GM21390 (cell line): Measurements from ENCODE around the gene MYOM3.

Experiments used
- ATAC-seq: cut with Tn5 transposase; IDR thresholded peaks from one replicate; pipeline ENCODE4 v1.9.1; 2021; ENCODE audit not compliant: unreplicated experiment

The MYOM3 gene

GRCh38 chr1:24117722-24118409 is 5.9 kb upstream of the MYOM3 start:
- no peak for ATAC-seq

DNA sequence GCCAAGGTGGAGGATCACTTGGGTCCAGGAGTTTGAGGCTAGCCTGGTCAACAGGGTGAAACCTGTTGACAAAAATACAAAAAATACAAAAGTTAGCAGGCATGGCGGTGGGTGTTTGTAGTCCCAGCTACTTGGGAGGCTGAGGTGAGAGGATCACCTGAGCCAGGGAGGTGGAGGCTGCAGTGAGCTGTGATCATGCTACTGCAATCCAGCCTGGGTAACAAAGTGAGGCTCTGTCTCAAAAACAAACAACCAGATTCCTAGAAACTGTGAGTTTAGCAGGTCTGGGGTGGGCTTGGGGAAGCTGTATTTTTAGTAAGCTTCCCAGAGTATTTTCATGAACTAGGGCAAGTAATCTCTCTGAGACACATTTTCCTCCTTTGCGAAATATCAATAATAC is 5.2 kb upstream of the MYOM3 start:
- ATAC-seq: no peak

- ATAC-seq: no peak
Observed at GRCh38 chr1:24114753-24115152, 2.8 kb upstream of the MYOM3 start.

- no peak for ATAC-seq
Observed at GRCh38 chr1:24113641-24114033, 1.7 kb upstream of the MYOM3 start.

GRCh38 chr1:24111262-24111995 is 506 bp downstream of the MYOM3 start:
- ATAC-seq: no peak

GRCh38 chr1:24110642-24111261 is 1.2 kb downstream of the MYOM3 start:
- no peak for ATAC-seq

DNA sequence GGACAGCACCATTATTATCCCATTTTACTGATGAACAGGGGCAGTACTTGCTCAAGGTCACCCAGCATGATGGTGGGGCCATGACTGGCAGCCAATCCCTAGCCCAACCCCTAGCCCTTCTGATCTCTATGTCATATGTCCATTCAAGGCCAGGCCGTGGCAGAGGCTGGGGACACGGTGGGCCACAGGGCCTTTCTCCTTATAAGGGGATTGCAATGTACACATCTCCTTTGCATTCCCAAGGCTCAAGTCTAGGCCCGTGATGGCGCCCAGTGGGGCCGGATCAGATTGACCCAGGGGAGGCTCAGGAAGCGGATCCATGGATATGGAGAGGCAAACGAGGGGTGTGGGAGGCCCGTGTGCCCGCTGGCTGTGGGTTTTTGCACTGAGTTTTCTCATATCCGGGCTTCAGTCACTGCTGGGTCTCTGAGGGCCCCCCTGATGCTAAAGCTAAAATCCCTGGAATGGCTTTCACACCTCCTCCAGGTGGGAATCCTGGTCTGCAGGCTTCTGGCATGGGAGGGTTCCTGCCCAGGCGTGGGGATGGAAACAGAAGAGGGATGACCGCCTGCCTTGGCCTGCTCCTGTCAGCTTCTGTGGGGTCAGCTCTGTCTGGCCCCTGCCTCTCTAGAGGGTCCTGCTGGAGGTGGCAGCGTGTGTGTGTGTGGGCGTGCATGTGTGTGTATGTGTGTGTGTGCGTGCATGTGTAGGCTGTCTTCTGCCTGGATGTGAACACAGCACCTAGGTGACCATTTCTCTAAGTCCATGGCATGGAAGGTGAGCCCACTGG is 2.1 kb downstream of the MYOM3 start:
- ATAC-seq: no peak

DNA sequence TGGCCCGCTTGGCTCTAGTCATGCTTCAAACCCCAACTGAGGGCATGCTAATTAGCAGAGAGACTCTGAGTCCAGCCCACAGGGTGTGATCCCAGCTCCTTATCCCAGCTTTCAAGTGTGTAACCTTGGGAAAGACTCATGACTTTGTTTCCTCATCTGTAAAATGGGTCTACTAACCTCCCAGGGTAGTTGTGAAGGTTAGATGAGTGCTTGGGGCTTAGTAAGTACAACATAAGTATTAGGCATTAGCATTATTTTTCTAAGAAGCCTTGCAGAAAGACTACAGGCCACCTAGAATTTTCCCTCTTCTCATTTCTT is 2.8 kb downstream of the MYOM3 start:
- ATAC-seq: no peak

- no peak for ATAC-seq
Observed at GRCh38 chr1:24108334-24109165, 3.4 kb downstream of the MYOM3 start.

GRCh38 chr1:24107462-24108138 is 4.3 kb downstream of the MYOM3 start:
- no peak for ATAC-seq

GRCh38 chr1:24105368-24106160 is 6.4 kb downstream of the MYOM3 start:
- ATAC-seq: no peak

- no peak for ATAC-seq
Observed at GRCh38 chr1:24104854-24105253, 7.1 kb downstream of the MYOM3 start.

DNA sequence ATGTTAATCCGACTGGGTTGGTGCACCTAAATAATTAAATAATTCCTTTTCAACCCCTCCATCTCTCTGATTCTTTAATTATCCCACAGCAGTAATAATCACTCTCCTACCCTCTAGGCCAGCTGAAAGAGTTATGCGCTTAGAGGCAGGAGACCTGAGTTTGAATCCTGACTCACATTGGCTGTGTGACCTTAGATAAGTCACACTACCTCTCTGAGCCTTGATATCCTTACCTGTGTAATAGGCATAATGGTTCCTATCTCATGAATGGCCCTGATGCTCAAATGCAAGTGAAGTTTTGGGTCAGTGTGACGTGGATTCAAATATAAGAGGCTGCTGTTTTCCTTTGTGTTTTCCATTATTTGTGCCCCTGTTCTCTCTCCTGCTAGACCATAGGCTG is 8.1 kb downstream of the MYOM3 start:
- no peak for ATAC-seq

DNA sequence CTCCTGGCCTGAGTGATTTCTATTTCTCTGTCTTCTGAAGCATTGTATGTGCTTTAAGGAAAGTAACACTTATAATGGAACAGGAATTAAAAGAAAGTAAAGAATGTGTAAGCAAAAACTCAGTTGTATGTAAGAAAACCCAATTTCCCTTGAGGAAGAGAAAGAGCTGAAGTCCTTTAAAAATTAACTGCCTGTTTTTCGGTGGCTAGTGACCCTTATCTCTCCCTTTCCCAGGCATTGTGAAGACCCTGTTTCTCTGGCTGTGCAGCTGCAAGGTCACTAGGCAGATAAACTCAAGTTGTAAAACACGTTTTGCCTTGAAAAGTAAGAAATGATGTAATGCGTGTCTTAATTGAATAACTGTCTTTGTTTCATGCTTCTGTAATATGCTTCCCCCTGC is 8.5 kb downstream of the MYOM3 start:
- no peak for ATAC-seq

GRCh38 chr1:24102961-24103360 is 9.0 kb downstream of the MYOM3 start:
- no peak for ATAC-seq

- no peak for ATAC-seq
Observed at GRCh38 chr1:24101796-24102586, 9.9 kb downstream of the MYOM3 start.

DNA sequence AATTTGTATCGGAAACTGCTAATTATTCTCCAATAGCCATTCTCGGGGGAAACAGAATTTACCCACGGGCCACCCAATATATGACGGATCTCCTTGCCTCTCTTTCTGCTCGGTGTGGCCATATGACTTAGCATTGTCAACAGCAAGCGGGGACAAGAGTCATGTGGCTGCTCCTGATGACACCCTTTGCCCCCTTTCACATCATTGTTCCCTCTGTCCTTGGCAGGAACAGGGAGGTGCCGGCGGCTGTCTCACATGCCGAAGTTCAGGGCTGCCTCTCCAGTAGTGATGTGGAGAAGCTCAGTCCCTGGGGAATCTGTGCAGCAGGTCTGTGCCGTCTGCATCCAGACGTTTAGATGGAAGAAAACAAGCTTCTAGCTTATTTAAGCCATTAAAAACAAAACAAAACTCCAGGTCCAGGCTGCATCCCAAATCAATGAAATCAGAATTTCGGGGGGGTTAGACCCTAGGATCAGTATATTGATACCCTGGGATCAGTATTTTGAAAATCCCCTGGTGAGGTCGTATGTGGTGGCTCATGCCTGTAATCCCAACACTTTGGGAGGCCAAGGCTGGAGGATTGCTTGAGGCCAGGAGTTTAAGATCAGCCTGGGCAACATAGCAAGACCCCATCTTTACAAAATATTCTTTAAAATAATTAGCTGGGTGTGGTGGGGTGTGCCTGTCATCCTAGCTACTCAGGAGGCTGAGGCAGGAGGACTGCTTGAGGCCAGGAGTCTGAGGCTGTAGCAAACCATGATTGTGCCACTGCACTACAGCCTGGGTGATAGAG is 10.8 kb downstream of the MYOM3 start:
- ATAC-seq: no peak
